Vagina (tissue), 2 donors: ENCODE results near the gene PDCD10.

ENCODE experiments used
- CTCF ChIP-seq, 3 experiments: fragments of 450-650 bp in 2 of 3; fragments of 200-600 bp in 1 of 3; sonication (generic) in 1 of 3; IDR thresholded peaks; one replicate each; pipeline ENCODE4 v1.5.1; 2017 to 2019; ENCODE audit warnings: antibody characterized with exemption in 3 of 3, mild to moderate bottlenecking in 2 of 3, moderate library complexity in 2 of 3
- POLR2A ChIP-seq, 2 donors: fragments of 450-650 bp; IDR thresholded peaks; one replicate each; pipeline ENCODE4 v1.6.1; 2017; ENCODE audit warnings: antibody characterized with exemption in 2 of 2, mild to moderate bottlenecking in 2 of 2, moderate library complexity in 2 of 2
- POLR2AphosphoS5 ChIP-seq, 2 donors: sonication (generic); formaldehyde crosslinking; IDR thresholded peaks; one replicate each; pipeline ENCODE4 v1.9.0; 2017; ENCODE audit warnings: antibody characterized with exemption in 2 of 2, mild to moderate bottlenecking in 2 of 2, low read depth in 1 of 2; ENCODE audit not compliant: insufficient read depth in 1 of 2

GRCh38 chr3:167684388-167684993, 50.2 kb downstream of the PDCD10 start:
- TF ChIP-seq POLR2AphosphoS5 (IDR thresholded peaks at IDR 0.05; ENCODE audit: insufficient read depth in 1 of 2, low read depth in 1 of 2) (no peak), CTCF (IDR thresholded peaks at IDR 0.05) (peak in 2 of 3 experiments; percentile 37 to 50), POLR2A (IDR thresholded peaks at IDR 0.05) (no peak)
